Hepatocyte (in vitro differentiated cells): ENCODE data around the gene NEDD1. TPM values are rescaled to one million over a fixed set of nuclear protein-coding genes. Genes with fewer than 3 reads are reported as not detected.

ENCODE experiments used
- DNase-seq: peaks from one replicate; pipeline ENCODE4 v3.0.0-alpha.2; 2016; ENCODE audit warnings: low spot score
- H2AFZ ChIP-seq: fragments of 200-600 bp; sonication (generic); 2 replicates; pipeline ENCODE4 v1.6.0; 2016; ENCODE audit warnings: antibody characterized with exemption, mild to moderate bottlenecking
- H3K27ac ChIP-seq: fragments of 200-600 bp; sonication (generic); 2 replicates; pipeline ENCODE4 v1.5.1; 2016; ENCODE audit warnings: mild to moderate bottlenecking
- H3K27me3 ChIP-seq: fragments of 200-600 bp; sonication (generic); 2 replicates; pipeline ENCODE4 v1.6.1; 2016
- H3K36me3 ChIP-seq: fragments of 200-600 bp; sonication (generic); replicated peaks from 2 replicates; pipeline ENCODE4 v1.5.1; 2016; ENCODE audit warnings: low read depth; ENCODE audit not compliant: insufficient read depth
- H3K4me1 ChIP-seq: fragments of 200-600 bp; sonication (generic); 2 replicates; pipeline ENCODE4 v1.5.1; 2016; ENCODE audit warnings: mild to moderate bottlenecking, moderate library complexity; ENCODE audit not compliant: insufficient read depth
- H3K4me2 ChIP-seq: fragments of 200-600 bp; sonication (generic); 2 replicates; pipeline ENCODE4 v1.6.0; 2016
- H3K4me3 ChIP-seq: fragments of 200-600 bp; sonication (generic); 2 replicates; pipeline ENCODE4 v1.5.1; 2016; ENCODE audit warnings: mild to moderate bottlenecking
- H3K79me2 ChIP-seq: fragments of 200-600 bp; sonication (generic); 2 replicates; pipeline ENCODE4 v1.6.0; 2017; ENCODE audit warnings: mild to moderate bottlenecking
- H3K9me2 ChIP-seq: fragments of 200-600 bp; sonication (generic); replicated peaks from 2 replicates; pipeline ENCODE4 v1.6.0; 2017; ENCODE audit warnings: mild to moderate bottlenecking; ENCODE audit not compliant: insufficient read depth
- H3K9me3 ChIP-seq: fragments of 200-600 bp; sonication (generic); 2 replicates; pipeline ENCODE4 v1.5.1; 2016; ENCODE audit warnings: low read depth, mild to moderate bottlenecking
- H4K20me1 ChIP-seq: fragments of 200-600 bp; sonication (generic); 2 replicates; pipeline ENCODE4 v1.6.0; 2016; ENCODE audit warnings: mild to moderate bottlenecking; ENCODE audit not compliant: insufficient read depth, poor library complexity, severe bottlenecking
- CTCF ChIP-seq: fragments of 200-600 bp; sonication (generic); IDR thresholded peaks from 2 replicates; pipeline ENCODE4 v1.5.1; 2016; ENCODE audit warnings: antibody characterized with exemption, mild to moderate bottlenecking; ENCODE audit not compliant: poor library complexity
- EZH2 ChIP-seq: fragments of 200-600 bp; sonication (generic); IDR thresholded peaks from 2 replicates; pipeline ENCODE4 v1.6.1; 2016; ENCODE audit warnings: antibody characterized with exemption, mild to moderate bottlenecking, borderline replicate concordance
- EZH2phosphoT487 ChIP-seq: fragments of 200-600 bp; sonication (generic); IDR thresholded peaks from one replicate; pipeline ENCODE4 v1.6.1; 2018; ENCODE audit warnings: antibody characterized with exemption, mild to moderate bottlenecking, low read depth, moderate library complexity; ENCODE audit not compliant: unreplicated experiment, severe bottlenecking
- WGBS: methylation state at CpG from one replicate; pipeline ENCODE4 v1.1.6; 2016; ENCODE audit warnings: low lambda C conversion rate; ENCODE audit errors: missing lambda C conversion rate; 5-methylcytosine and 5-hydroxymethylcytosine counted together
- polyA plus RNA-seq: library from polyadenylated mRNA; unstranded; fragments of >200 nt; fragmentation: Nextera tagmentation; extraction: Ambion mirVana; gene quantifications from 2 replicates; pipeline ENCODE4 v1.2.1, GENCODE V29; 2016
- total RNA-seq: library from RNA; depleted of rRNA; stranded (reverse); fragments of >200 nt; gene quantifications from 2 replicates; pipeline ENCODE4 v1.2.3, GENCODE V29; 2014

The NEDD1 gene
- total and polyA plus RNA-seq, 2 experiments from 2014 or later: 17.6 to 34.7 TPM

GRCh38 chr12:96908423-96908675 lies 1.3 kb downstream of the NEDD1 start:
- WGBS: 85% methylated on average over 3 of the region's 3 CpGs
- H3K79me2 ChIP-seq: peaks cover 41% of the 10 kb centered on the region
- H3K9me3 ChIP-seq: no peaks in the 10 kb centered on the region
- no peaks in the 10 kb centered on the region for H3K9me2 ChIP-seq
- no peak for DNase-seq
- peak overlapping the region; percentile 99 for H2AFZ ChIP-seq
- no peaks in the 10 kb centered on the region for H3K4me1 ChIP-seq
- no peaks in the 10 kb centered on the region for H3K27me3 ChIP-seq
- no peak overlapping the region for H3K27ac ChIP-seq
- no peaks in the 10 kb centered on the region for H3K36me3 ChIP-seq
- no peaks in the 10 kb centered on the region for H4K20me1 ChIP-seq
- TF ChIP-seq CTCF (no peak), EZH2phosphoT487 (no peak), EZH2 (no peak)
- H3K4me3 ChIP-seq: no peak overlapping the region
- H3K4me2 ChIP-seq: peak overlapping the region; percentile 91

GRCh38 chr12:96912261-96912660 lies 5.2 kb downstream of the NEDD1 start:
- Histone ChIP-seq H3K9me3 (no peaks in the 10 kb centered on the region), H4K20me1 (no peaks in the 10 kb centered on the region), H3K4me2 (no peak overlapping the region), H3K36me3 (no peaks in the 10 kb centered on the region), H3K4me1 (no peaks in the 10 kb centered on the region), H3K27me3 (no peaks in the 10 kb centered on the region), H3K9me2 (no peaks in the 10 kb centered on the region), H2AFZ (no peak overlapping the region), H3K27ac (no peak overlapping the region), H3K79me2 (peaks cover 62% of the 10 kb centered on the region), H3K4me3 (no peak overlapping the region)
- WGBS: 75% methylated on average over 2 of the region's 2 CpGs
- DNase-seq: no peak
- TF ChIP-seq CTCF (no peak), EZH2 (no peak), EZH2phosphoT487 (no peak)

GRCh38 chr12:96912943-96913342 lies 5.9 kb downstream of the NEDD1 start:
- H3K4me2 ChIP-seq: no peak overlapping the region
- H3K4me3 ChIP-seq: no peak overlapping the region
- no peak overlapping the region for H3K27ac ChIP-seq
- DNase-seq: no peak
- H3K27me3 ChIP-seq: no peaks in the 10 kb centered on the region
- H3K4me1 ChIP-seq: no peaks in the 10 kb centered on the region
- peaks cover 63% of the 10 kb centered on the region for H3K79me2 ChIP-seq
- no peaks in the 10 kb centered on the region for H4K20me1 ChIP-seq
- TF ChIP-seq EZH2: no peak
- no peak for TF ChIP-seq CTCF
- no peak for TF ChIP-seq EZH2phosphoT487
- H2AFZ ChIP-seq: no peak overlapping the region
- WGBS: 100% methylated on average over 2 of the region's 2 CpGs
- no peaks in the 10 kb centered on the region for H3K9me3 ChIP-seq
- H3K9me2 ChIP-seq: no peaks in the 10 kb centered on the region
- H3K36me3 ChIP-seq: no peaks in the 10 kb centered on the region

- H3K9me3 ChIP-seq: no peaks in the 10 kb centered on the region
- no peaks in the 10 kb centered on the region for H4K20me1 ChIP-seq
- no peaks in the 10 kb centered on the region for H3K9me2 ChIP-seq
- H3K4me1 ChIP-seq: no peaks in the 10 kb centered on the region
- DNase-seq: no peak
- H3K27me3 ChIP-seq: no peaks in the 10 kb centered on the region
- H3K36me3 ChIP-seq: no peaks in the 10 kb centered on the region
- no peak overlapping the region for H3K4me2 ChIP-seq
- no peak for TF ChIP-seq CTCF
- no peak for TF ChIP-seq EZH2phosphoT487
- TF ChIP-seq EZH2: no peak
- no peak overlapping the region for H3K4me3 ChIP-seq
- 85% methylated on average over 2 of the region's 2 CpGs for WGBS
- H3K27ac ChIP-seq: no peak overlapping the region
- peaks cover 18% of the 10 kb centered on the region for H3K79me2 ChIP-seq
- H2AFZ ChIP-seq: no peak overlapping the region
Measured at GRCh38 chr12:96919510-96920210, 12.6 kb downstream of the NEDD1 start.
